Heart right ventricle (tissue), 16 donors: ENCODE measurements around the gene CRADD. TPM values are rescaled to one million over a fixed set of nuclear protein-coding genes. Genes with fewer than 3 reads are reported as not detected.

ENCODE experiments used
- ATAC-seq, 8 donors: fragments of 200-7000 bp; cut with Tn5 transposase; one replicate each; pipeline ENCODE4 v1.9.1; 2020; ENCODE audit warnings: mild to moderate bottlenecking in 8 of 8, moderate library complexity in 8 of 8, moderate number of reproducible peaks in 1 of 8
- DNase-seq, 2 donors: peaks; one replicate each; pipeline ENCODE4 v3.0.0-alpha.2; 2020
- H3K27ac ChIP-seq, 10 donors: fragments of 200-600 bp; sonication (generic) in 2 of 10; one replicate each; pipeline versions ENCODE4 v1.5.0 to v1.8.0; 2020 to 2022; ENCODE audit warnings: mild to moderate bottlenecking in 3 of 10
- H3K27me3 ChIP-seq, 7 donors: fragments of 200-600 bp; one replicate each; pipeline ENCODE4 v1.8.0; 2021 to 2022; ENCODE audit warnings: mild to moderate bottlenecking in 2 of 7
- H3K36me3 ChIP-seq, 9 donors: fragments of 200-600 bp; sonication (generic) in 1 of 9; one replicate each; pipeline versions ENCODE4 v1.5.0 to v1.8.0; 2020 to 2022; ENCODE audit warnings: mild to moderate bottlenecking in 2 of 9
- H3K4me1 ChIP-seq, 9 donors: fragments of 200-600 bp; sonication (generic) in 1 of 9; one replicate each; pipeline versions ENCODE4 v1.5.0 to v1.8.0; 2020 to 2022; ENCODE audit warnings: mild to moderate bottlenecking in 4 of 9
- H3K4me3 ChIP-seq, 10 donors: fragments of 200-600 bp; sonication (generic) in 2 of 10; one replicate each; pipeline versions ENCODE4 v1.5.0 to v1.8.0; 2020 to 2022; ENCODE audit warnings: mild to moderate bottlenecking in 7 of 10, moderate library complexity in 2 of 10
- H3K9me3 ChIP-seq, 11 donors: fragments of 200-600 bp in 10 of 11; sonication (generic) in 2 of 11; one replicate each; pipeline versions ENCODE4 v1.5.0 to v1.8.0; 2013 to 2022; ENCODE audit warnings: mild to moderate bottlenecking in 2 of 11, control low read depth in 1 of 11, moderate library complexity in 1 of 11
- CTCF ChIP-seq, 9 donors: fragments of 200-600 bp; sonication (generic) in 2 of 9; IDR thresholded peaks; one replicate each; pipeline versions ENCODE4 v1.5.0 to v1.8.0; 2021 to 2022; ENCODE audit warnings: antibody characterized with exemption in 9 of 9, mild to moderate bottlenecking in 5 of 9, moderate library complexity in 1 of 9
- WGBS, 2 donors: extraction: QIAGEN DNeasy Blood & Tissue Kit; methylation state at CpG; one replicate each; pipeline ENCODE4 v1.1.7; 2013; ENCODE audit warnings: inconsistent platforms in 1 of 2; 5-methylcytosine and 5-hydroxymethylcytosine counted together
- intact Hi-C, 10 donors: fragments of 100-400 bp; cut with DNase I; formaldehyde crosslinking; loops; one replicate each; pipeline versions ENCODE4 v1.11.1 to v1.14.2; 2022
- polyA plus RNA-seq, 2 donors: library from polyadenylated mRNA; stranded (reverse); fragments of 200-250 nt; gene quantifications; one replicate each; pipeline ENCODE4 v1.2.3, GENCODE V29; 2013
- total RNA-seq, 10 donors: library from RNA; stranded (reverse); fragmentation: NEBNext Ultra II Directional in 3 of 10; extraction: Animal tissue kit (Norgen Biotek cat#: 25700) in 3 of 10; gene quantifications; one replicate each; pipeline versions ENCODE4 v1.2.1 to v1.2.4, GENCODE V29; 2021 to 2023
- donor health status: Arrhythmogenic right ventricular cardiomyopathy.
- donor health status: ischemic (EF 13 %, LVEDD 7.1; RV severe dilation, severe dysfunction).
- donor health status: healthy with polysubstance abuse.
- donor health status: DM: no; HTN: yes; CAD: no.
- donor health status: DM: no; HTN: no; CAD: no.
- donor health status: ischemic (EF 25% LVEDD 6.9; RV normal size, moderate dysfunction).
- donor health status: ischemic (EF 25% LVEDD 5.7; RV mildly dilated, moderate dysfunction).
- donor health status: healthy.
- donor health status: DM: yes; HTN: yes; CAD: no.
- donor health status: Ischemic cardiomyopathy.
- donor health status: ischemic (EF 35%, LVEDD 5.7; RV mildly dilated, moderate dysfunction).
- donor health status: nonischemic (EF 11% LVEDD 7.7; RV severe dilation, severe dysfunction).
- donor health status: DM: yes; HTN: yes; CAD: no.
- donor health status: PGD.
- donor health status: ischemic (EF 29% LVEDD 5.4; RV normal size, mild dysfunction).
- donor health status: nonischemic (EF 23%, LVEDD 6.1; RV moderate dilation, normal function).

The CRADD gene
- total and polyA plus RNA-seq, 12 donors: 5.0 to 80.1 (median 51.4) TPM

GRCh38 chr12:93720559-93720958 lies 43.4 kb downstream of the CRADD start:
- Histone ChIP-seq H3K4me3 (no peak overlapping the region), H3K27me3 (no peaks in the 10 kb centered on the region), H3K4me1 (no peaks in the 10 kb centered on the region), H3K27ac (no peak overlapping the region), H3K9me3 (peaks cover 0 to 47% (median 0%) of the 10 kb centered on the region in 11 donors), H3K36me3 (no peaks in the 10 kb centered on the region)
- no peak for TF ChIP-seq CTCF (IDR thresholded peaks at IDR 0.05)
- WGBS, 2 donors: 89 to 92% methylated on average over 2 of the region's 2 CpGs
- DNase-seq (no peak), ATAC-seq (no peak)
- intact Hi-C loops: no loop called here

DNA sequence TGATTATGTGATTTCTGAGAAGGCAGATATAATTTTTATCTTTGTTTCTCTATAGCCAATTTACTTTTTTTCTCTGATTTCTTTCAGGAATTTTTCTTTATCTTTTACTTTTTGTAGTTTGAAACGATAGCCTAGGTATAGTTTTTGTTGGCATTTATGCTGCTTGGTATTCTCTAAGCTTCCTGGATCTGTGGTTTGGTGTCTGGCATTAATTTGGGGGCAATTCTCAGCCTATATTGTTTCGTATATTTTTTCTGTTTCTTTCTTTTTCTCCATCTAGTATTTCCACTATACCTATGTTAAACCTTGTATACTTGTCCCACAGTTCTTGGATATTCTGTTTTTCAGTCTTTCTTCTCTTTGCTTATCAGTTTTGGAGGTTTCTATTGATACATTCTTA lies 45.0 kb downstream of the CRADD start:
- TF ChIP-seq CTCF (IDR thresholded peaks at IDR 0.05): no peak
- no peaks in the 10 kb centered on the region for H3K36me3 ChIP-seq
- H3K4me3 ChIP-seq: no peak overlapping the region
- intact Hi-C loops: no loop called here
- 94 to 96% methylated on average over 2 of the region's 2 CpGs for WGBS, 2 donors
- no peak overlapping the region for H3K27ac ChIP-seq
- no peaks in the 10 kb centered on the region for H3K27me3 ChIP-seq
- peaks cover 0 to 47% (median 0%) of the 10 kb centered on the region in 11 donors for H3K9me3 ChIP-seq
- ATAC-seq (no peak), DNase-seq (no peak)
- H3K4me1 ChIP-seq: peaks cover 0 to 11% (median 3%) of the 10 kb centered on the region in 9 donors

DNA sequence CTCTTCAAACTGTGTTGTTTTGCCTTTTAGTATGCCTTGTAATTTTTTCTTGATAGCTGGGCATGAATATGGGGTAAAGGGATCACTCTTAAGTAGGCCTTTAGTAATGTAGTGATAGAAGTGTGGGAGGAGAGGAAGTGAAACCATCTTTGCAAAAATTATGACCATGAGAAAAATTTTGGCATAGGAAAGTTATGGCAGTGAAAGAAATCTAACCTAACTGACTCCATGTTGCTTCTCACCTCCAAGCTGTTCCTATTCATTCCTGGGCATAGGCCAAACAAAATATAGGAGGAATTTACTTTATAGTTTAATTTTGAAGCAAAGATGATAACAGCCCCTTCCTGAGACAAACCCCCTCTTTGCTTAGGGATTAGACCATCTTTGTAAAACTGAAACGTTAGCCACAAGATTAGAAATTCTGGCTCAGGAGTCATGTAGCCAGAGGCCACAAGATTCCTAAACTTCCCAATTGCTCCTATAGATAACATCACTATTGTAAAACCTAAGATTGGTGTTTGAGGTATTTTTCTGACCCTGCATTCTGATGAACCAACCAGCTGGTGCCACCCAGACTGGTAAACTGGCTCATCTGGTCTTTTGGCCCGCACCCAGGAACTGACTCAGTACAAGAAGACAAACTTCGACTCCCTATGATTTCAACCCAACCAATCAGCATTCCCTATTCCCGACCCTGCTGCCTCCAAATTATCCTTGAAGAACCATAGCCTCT lies 45.8 kb downstream of the CRADD start:
- ATAC-seq (no peak), DNase-seq (no peak)
- TF ChIP-seq CTCF (IDR thresholded peaks at IDR 0.05): no peak
- H3K36me3 ChIP-seq: no peaks in the 10 kb centered on the region
- no peak overlapping the region for H3K27ac ChIP-seq
- peaks cover 0 to 19% (median 9%) of the 10 kb centered on the region in 9 donors for H3K4me1 ChIP-seq
- H3K9me3 ChIP-seq: peaks cover 0 to 43% (median 0%) of the 10 kb centered on the region in 11 donors
- no peak overlapping the region for H3K4me3 ChIP-seq
- no peaks in the 10 kb centered on the region for H3K27me3 ChIP-seq
- WGBS, 2 donors: 78 to 86% methylated on average over 4 of the region's 4 CpGs
- intact Hi-C loops: no loop called here

- no peak overlapping the region for H3K27ac ChIP-seq
- intact Hi-C loops: no loop called here
- no peaks in the 10 kb centered on the region for H3K27me3 ChIP-seq
- TF ChIP-seq CTCF (IDR thresholded peaks at IDR 0.05): no peak
- DNase-seq: no peak
- no peak for ATAC-seq
- no peaks in the 10 kb centered on the region for H3K36me3 ChIP-seq
- H3K4me1 ChIP-seq: peaks cover 0 to 19% (median 9%) of the 10 kb centered on the region in 9 donors
- WGBS, 2 donors: 95 to 97% methylated on average over 4 of the region's 4 CpGs
- no peak overlapping the region for H3K4me3 ChIP-seq
- peaks cover 0 to 38% (median 0%) of the 10 kb centered on the region in 11 donors for H3K9me3 ChIP-seq
These were observed 46.4 kb downstream of the CRADD start for GRCh38 chr12:93723568-93723930.
